Ramos (cell line): Measurements from ENCODE around the gene MUC5AC.

Experiments
- in situ Hi-C: fragments of 300-500 bp; cut with MboI; formaldehyde crosslinking; loops from one replicate; pipeline ENCODE4 v1.14.3; 2022; ENCODE audit warnings: low sequenced_read_pairs; ENCODE audit not compliant: unreplicated experiment

MUC5AC gene

GRCh38 chr11:1194231-1194976 lies 36.7 kb downstream of the MUC5AC start:
- in situ Hi-C loops: no loop called here

- in situ Hi-C loops: no loop called here
Observed at GRCh38 chr11:1194977-1195681, 37.4 kb downstream of the MUC5AC start.

- in situ Hi-C loops: no loop called here
Observed at GRCh38 chr11:1195682-1196515, 38.1 kb downstream of the MUC5AC start.

GRCh38 chr11:1196516-1197391 lies 39.0 kb downstream of the MUC5AC start:
- in situ Hi-C loops: no loop called here

GRCh38 chr11:1197431-1197885 lies 39.7 kb downstream of the MUC5AC start:
- in situ Hi-C loops: no loop called here

- in situ Hi-C loops: no loop called here
Observed at GRCh38 chr11:1197886-1198560, 40.3 kb downstream of the MUC5AC start.

- in situ Hi-C loops: no loop called here
Observed at GRCh38 chr11:1198561-1199240, 40.9 kb downstream of the MUC5AC start.

- in situ Hi-C loops: no loop called here
Observed at GRCh38 chr11:1199241-1199750, 41.5 kb downstream of the MUC5AC start.

- in situ Hi-C loops: no loop called here
Observed at GRCh38 chr11:1199751-1200610, 42.2 kb downstream of the MUC5AC start.

- in situ Hi-C loops: no loop called here
Observed at GRCh38 chr11:1200611-1201191, 42.9 kb downstream of the MUC5AC start.

- in situ Hi-C loops: no loop called here
Observed at GRCh38 chr11:1201395-1202153, 43.8 kb downstream of the MUC5AC start.

- in situ Hi-C loops: no loop called here
Observed at GRCh38 chr11:1202154-1202775, 44.5 kb downstream of the MUC5AC start.

GRCh38 chr11:1202776-1203504 lies 45.2 kb downstream of the MUC5AC start:
- in situ Hi-C loops: no loop called here

- in situ Hi-C loops: no loop called here
Observed at GRCh38 chr11:1203505-1204271, 45.9 kb downstream of the MUC5AC start.
